ENCODE results near the gene FBXO47.

DNA sequence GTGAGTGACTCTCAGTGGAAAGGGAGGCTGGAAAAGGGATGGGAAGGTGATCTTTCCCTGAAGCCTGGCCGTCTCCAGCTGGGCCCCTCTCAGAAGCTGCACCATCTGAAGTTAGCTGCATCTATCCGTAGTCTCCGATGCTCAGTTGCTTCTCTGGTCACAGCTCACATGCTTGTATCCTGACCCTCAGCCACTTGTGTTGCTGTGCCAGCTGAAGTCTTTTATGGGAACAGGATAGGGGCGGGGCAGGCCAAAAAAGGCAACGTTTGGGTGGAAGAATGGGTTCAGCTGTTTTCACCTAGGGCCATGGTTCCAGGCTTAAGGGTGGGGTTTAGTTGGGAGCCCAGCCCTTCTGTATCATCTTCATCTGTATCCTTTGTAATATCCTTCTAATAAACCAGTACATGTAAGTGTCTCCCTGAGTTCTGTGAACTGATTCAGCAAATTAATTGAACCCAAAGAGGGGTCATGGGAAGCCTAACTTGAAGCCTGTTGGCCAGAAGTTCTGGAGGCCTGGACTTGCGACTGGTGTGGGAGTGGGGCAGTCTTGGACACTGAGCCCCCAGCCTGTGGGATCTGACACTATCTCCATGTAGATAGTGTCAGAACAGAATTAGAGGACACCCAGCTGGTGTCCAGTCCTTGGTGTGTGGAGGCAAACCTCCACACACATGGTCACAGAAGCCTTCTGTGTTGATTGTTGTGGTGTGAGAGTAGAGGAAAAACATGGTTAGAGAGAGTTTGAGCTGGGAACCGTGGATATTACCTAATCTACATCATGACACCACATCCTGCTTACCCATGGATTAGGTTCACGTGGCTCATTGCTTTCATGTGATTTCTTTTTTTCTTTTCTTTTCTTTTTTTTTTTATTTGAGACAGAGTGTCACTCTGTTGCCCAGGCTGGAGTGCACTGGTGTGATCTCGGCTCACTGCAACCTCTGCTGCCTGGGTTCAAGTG, 49.3 kb upstream of the FBXO47 start:
- TF ChIP-seq POLR2A (IDR thresholded peaks at IDR 0.05), result no peak
- TF ChIP-seq CTCF (IDR thresholded peaks at IDR 0.05), result no peak
